NCI-H2171 treated with DMSO at 0.1 percent for 48 hours (cell line): Measurements from ENCODE around the gene PXMP4.

Experiments used
- DNase-seq: peaks from one replicate; lab custom pipeline; 2025; lab: John Stamatoyannopoulos, UW

The PXMP4 gene

DNA sequence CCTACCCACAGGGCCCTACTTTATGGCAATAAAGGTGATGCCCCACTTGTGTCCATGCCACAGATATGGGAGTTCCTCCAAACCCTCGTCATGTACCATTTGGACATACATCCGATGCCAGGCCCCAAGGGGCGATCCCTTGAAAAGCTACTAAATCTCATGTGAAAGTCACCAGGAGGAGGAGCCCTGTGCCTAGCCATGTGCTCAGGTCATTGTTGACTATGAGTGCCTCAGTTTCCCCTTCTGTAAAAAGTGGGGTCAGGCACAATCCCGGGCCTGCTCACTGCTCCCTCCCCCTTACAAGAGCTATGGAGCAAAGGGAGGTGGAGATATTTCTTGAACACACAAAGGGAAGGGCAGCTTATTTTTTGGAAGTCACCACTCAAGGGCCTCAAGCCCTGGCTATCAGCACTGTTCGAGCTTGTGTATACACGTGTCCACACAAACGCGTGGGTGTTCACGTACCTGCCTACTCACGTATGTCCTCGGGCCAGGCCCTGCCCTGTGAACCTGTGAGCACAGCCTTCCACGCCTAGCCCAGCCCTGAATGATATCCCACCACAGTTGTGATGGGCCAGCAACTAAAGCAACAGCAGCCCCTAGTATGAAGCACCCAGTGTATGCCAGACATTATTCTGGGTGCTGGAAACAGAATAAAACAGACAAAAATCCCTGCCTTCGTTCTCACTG lies 51.5 kb downstream of the PXMP4 start:
- DNase-seq: no peak

- peak; percentile 44 for DNase-seq
These were observed 52.2 kb downstream of the PXMP4 start for GRCh38 chr20:33667676-33668465.

- no peak for DNase-seq
These were observed 52.9 kb downstream of the PXMP4 start for GRCh38 chr20:33667245-33667675.

DNA sequence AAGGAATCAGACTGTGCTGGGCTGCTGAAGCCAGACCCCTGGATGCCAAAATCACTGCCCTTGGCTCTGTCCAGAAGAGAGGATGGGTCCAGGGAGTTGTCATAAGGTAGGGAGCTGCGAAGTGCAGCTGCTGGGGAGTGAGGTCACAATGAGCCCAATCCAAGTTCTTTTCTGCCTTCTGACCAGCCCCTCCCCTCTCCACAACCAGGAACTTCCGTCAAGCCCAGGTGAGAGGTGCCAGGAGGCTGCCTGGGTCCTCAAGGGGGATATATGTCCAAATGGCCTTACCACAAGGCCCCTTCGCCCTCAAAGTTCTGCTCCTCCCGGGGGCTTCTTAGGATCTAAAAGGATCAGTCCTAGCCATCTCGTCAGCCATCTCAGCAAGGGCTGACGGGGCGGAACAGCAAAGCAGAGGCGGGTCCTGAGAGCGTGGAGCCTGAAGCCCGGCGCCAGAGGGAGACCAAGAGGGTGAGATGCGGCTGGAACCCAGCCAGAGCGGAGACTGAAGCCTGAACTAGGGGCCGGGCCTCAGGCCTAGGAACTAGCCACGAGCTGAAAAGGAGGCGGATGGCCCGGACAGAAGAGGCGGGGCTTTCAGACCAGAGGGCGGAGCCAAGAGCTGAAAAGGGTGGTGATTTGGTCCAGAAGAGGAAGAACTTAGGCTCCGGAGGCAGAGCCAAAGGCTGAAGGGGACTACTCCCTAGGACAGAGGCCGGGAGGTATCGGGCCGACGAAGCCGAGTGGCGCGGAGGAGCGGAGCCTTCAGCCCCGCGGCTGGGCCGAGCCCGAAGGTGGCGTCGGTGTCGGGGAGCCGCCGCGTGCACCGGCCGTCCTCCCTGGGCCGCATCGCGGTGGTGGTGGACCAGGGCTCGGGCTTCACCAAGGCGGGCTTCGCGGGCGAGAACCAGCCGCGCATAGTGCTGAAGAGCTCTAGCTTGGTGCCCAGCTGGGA lies 53.5 kb downstream of the PXMP4 start, which contains the start of gene ACTL10:
Gene ACTL10 (plus strand): TSS at position 651 of the 952 bp plus-strand sequence. CDS start 555 bp downstream, outside the sequence.
- peak; percentile 65 for DNase-seq

DNA sequence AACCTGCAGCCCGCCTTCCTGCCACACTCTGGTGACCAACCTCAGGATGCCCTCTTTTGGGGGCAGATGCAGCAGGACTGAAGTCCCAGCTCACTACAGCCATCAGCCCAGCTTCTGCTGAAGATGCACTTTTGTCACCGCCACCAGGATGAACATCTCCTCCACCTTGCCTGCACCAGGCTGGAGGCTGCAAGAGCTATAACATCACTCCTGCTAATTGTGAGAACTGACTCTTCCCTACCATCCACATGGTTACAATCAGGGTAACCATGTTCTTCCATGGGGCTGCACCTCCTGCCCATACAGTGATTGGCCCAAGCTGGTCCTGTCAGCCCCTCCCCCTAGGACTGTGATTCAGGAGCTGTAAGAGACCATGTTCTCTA lies 55.4 kb downstream of the PXMP4 start:
- DNase-seq: no peak

GRCh38 chr20:33664085-33664761 lies 55.9 kb downstream of the PXMP4 start:
- no peak for DNase-seq

DNA sequence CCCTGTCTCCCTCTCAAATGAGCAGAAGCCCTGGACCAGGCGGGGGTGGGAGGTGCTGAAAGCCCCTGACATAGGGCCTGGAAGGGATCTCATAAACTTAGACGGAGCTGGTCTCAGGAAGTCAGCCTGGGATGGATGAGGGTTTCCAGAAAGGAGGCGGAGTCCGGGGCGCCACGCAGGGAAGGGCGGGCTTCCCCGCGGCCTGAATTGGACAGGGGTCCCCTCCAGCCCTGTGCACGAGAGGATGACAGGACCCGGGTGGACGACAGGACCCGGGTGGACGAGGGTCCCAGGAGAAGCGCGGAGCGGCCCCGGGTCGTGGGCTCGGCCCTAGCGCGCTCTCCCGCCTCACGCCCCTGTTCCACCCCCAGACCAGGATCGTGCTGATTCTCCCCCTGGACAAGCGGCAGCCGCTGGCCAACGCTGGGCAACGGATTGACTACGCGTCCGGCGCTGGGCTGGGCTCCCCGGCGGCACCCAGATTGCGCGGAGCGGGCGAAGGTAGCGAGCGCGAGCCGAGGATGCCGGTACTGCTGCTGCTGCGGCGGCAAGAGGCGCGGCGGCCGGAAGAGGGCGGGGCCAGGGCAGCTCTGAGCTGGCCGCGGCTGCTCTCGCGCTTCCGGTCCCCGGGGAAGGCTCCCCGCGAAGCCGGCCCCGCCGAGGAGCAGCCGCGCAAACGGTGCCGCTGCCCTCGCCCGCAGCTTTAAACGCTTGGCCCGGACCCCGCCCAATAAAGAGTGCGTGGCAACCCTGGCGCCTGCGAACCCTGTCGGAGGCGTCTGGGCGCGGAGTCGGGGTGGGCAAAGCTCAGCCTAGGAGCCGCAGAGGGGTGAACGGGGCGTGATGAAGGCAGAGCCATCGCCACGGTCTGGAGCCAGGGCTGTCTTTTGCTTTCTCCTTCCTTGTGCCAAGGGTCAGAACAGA lies 56.7 kb downstream of the PXMP4 start:
- DNase-seq: peak; percentile 86

- no peak for DNase-seq
These were observed 57.9 kb downstream of the PXMP4 start, which contains the start of gene C20orf144 for GRCh38 chr20:33662172-33662571. C20orf144 (plus strand) TSS chr20:33662327; CDS start chr20:33662346, 19 bp downstream.

DNA sequence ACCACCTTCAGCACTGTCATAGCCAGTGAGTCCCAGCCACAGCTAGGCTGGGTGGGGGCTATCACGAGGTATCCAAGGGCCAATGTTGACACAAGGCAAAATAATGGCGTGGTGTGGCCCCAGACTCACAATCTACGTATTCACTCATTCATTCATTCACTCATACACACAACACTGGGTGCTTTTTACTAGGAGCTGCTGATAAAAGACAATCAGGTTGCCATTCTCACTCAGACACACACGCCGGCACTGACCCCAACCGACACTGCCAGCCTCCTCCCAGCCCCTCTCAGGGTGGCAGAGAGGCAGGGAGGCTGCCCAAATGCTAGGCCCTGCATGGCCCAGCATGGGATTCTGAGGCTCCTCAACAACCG lies 59.4 kb downstream of the PXMP4 start:
- no peak for DNase-seq

DNA sequence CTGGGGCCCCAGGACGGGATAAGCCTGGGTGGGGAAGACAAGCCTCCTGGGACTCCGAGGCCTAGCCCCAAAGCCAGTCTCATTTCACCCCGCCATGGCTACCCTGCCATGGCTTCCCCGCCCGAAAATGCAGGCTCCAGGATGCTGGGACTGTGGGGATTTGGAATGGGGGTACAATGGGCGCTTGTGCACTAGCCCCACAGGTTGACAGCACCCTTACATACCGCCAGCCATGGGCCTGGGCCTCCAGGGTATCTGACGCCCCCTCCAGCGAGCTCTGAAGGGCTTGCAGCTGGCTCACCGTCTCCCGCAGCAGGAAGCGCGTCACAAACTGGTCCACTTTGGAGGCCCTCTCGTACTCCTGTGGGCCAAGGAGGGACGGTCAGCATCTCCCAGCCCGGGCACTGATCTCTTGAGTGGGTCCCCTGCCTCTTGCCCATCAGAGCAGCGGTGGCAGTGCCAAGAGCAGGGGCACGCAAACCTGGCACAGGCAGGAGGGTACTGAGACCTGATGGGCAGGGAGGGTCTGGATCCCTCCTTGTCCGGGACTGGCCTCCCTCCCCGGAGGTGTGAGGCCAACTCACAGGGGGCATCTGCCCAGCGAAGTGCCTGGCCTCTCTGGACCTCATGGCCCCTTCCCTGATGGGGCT lies 60.0 kb downstream of the PXMP4 start:
- no peak for DNase-seq

GRCh38 chr20:33659341-33660034 lies 60.6 kb downstream of the PXMP4 start:
- DNase-seq: no peak

- DNase-seq: no peak
These were observed 61.2 kb downstream of the PXMP4 start for GRCh38 chr20:33658929-33659328.

GRCh38 chr20:33658510-33658909 lies 61.6 kb downstream of the PXMP4 start:
- no peak for DNase-seq

GRCh38 chr20:33657704-33658095 lies 62.4 kb downstream of the PXMP4 start:
- no peak for DNase-seq

DNA sequence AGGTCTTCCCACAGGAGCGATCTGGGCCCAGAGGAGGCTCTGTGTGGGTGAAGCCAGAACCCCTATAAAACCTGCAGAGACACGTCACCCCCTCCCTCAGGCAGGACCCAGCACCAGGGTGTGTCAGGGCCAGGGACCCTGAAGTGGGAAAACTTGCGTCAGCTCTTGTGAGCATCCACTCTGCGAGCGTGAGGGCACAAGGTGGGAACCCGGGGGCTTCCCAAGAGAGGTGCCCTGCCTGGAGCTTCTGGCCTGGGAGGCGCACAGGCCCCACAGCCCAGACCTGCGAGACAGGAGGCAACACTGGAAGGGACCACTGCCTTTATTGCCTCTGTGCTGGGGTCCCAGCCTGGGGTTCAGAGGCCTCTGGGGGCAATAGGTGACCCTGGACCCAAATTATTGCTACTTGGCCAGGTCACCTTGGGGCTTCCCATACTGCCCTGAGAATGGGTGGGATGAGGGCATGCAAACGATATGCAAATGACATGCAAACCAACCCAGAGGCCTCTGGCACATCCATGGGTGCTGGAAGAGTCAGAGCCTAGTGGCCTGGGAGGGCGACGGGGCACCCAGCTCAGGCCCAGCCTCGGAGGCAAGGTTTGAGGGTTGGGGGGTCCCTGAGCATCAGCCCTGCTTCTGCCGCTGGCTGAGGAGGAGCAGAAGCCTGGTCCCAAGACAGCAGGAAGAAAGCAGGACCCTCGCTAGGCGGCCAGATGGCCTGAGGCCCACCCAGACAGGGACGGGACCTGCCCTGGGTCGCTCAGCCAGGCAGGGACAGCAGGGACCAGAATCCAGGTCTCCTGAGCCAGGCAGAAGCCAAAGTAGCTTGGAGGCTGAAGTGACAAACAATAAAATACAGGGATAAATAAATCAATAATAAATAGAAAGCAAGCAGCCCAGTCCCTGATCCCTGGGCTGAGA lies 63.1 kb downstream of the PXMP4 start:
- no peak for DNase-seq

- DNase-seq: no peak
These were observed 63.9 kb downstream of the PXMP4 start for GRCh38 chr20:33656010-33656782.

- no peak for DNase-seq
These were observed 64.9 kb downstream of the PXMP4 start for GRCh38 chr20:33655164-33655563.
